HL-60 (cell line): Measurements from ENCODE around the gene IBA57.

ENCODE experiments used
- TF ChIP-seq, protein P1 (sequence below): IDR thresholded peaks from one replicate; pipeline ENCODE4 v1.5.1; 2011; ENCODE audit warnings: low read length, control low read depth, inconsistent platforms; ENCODE audit not compliant: insufficient read depth
- TF ChIP-seq, protein P2 (sequence below): IDR thresholded peaks from 2 replicates; pipeline ENCODE4 v1.6.1; 2012; ENCODE audit warnings: low read depth; ENCODE audit not compliant: insufficient replicate concordance

DNA sequence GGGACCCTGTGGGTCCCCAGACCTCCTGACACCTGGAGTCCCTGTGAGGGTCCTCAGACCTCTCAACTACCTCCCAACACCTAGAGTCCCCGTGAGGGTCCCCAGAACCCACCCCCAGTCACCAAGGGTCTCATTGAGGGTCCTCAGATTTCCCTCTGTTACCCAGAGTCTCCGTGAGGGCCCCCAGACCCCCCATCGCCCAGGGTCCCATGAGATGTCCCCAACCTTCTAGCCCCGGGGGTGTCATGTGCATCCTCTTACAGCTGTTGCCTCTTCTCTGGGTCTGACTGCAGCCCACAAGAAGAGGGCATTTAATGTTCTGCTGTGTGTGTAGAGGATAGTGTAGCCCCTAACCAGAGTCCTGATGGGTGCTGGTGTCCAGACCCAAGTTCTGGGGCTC, 17.8 kb upstream of the IBA57 start:
- TF ChIP-seq, protein P1, sequence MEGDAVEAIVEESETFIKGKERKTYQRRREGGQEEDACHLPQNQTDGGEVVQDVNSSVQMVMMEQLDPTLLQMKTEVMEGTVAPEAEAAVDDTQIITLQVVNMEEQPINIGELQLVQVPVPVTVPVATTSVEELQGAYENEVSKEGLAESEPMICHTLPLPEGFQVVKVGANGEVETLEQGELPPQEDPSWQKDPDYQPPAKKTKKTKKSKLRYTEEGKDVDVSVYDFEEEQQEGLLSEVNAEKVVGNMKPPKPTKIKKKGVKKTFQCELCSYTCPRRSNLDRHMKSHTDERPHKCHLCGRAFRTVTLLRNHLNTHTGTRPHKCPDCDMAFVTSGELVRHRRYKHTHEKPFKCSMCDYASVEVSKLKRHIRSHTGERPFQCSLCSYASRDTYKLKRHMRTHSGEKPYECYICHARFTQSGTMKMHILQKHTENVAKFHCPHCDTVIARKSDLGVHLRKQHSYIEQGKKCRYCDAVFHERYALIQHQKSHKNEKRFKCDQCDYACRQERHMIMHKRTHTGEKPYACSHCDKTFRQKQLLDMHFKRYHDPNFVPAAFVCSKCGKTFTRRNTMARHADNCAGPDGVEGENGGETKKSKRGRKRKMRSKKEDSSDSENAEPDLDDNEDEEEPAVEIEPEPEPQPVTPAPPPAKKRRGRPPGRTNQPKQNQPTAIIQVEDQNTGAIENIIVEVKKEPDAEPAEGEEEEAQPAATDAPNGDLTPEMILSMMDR, result no peak
- TF ChIP-seq, protein P2, sequence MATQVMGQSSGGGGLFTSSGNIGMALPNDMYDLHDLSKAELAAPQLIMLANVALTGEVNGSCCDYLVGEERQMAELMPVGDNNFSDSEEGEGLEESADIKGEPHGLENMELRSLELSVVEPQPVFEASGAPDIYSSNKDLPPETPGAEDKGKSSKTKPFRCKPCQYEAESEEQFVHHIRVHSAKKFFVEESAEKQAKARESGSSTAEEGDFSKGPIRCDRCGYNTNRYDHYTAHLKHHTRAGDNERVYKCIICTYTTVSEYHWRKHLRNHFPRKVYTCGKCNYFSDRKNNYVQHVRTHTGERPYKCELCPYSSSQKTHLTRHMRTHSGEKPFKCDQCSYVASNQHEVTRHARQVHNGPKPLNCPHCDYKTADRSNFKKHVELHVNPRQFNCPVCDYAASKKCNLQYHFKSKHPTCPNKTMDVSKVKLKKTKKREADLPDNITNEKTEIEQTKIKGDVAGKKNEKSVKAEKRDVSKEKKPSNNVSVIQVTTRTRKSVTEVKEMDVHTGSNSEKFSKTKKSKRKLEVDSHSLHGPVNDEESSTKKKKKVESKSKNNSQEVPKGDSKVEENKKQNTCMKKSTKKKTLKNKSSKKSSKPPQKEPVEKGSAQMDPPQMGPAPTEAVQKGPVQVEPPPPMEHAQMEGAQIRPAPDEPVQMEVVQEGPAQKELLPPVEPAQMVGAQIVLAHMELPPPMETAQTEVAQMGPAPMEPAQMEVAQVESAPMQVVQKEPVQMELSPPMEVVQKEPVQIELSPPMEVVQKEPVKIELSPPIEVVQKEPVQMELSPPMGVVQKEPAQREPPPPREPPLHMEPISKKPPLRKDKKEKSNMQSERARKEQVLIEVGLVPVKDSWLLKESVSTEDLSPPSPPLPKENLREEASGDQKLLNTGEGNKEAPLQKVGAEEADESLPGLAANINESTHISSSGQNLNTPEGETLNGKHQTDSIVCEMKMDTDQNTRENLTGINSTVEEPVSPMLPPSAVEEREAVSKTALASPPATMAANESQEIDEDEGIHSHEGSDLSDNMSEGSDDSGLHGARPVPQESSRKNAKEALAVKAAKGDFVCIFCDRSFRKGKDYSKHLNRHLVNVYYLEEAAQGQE, result no peak
